Measurements from ENCODE around the gene SETD5. TPM values are rescaled to one million over a fixed set of nuclear protein-coding genes. Genes with fewer than 3 reads are reported as not detected.

Gene SETD5
- total and polyA plus RNA-seq, 2 of the 8 experiments (the other 6 are each of a cell fraction or from before 2014, with no cell fraction given) = 108 to 234 TPM

- no peak overlapping the region for H3K27ac ChIP-seq (ENCODE audit: low read depth, low read length)
- no peak overlapping the region; a peak in 1 of 4 replicates for H3K4me2 ChIP-seq (ENCODE audit: insufficient read depth in 1 of 2, low read depth in 2 of 2, low read length in 2 of 2)
- no peak overlapping the region for H2BK5ac ChIP-seq (ENCODE audit: low read depth, low read length)
- no peak overlapping the region for H2AK5ac ChIP-seq (ENCODE audit: low read depth, low read length)
- no peak overlapping the region for H3K56ac ChIP-seq (replicated peaks; ENCODE audit: insufficient read length, low read depth, low read length)
- FAIRE-seq (no peak), DNase-seq (ENCODE audit: low read depth in 1 of 2, low spot score in 2 of 2) (no peak)
- CTCF ChIA-PET (ENCODE audit: partially characterized antibody) = interaction anchor here (0.6 to 6.7 kb wide), 26 partner anchors 9 to 516 kb away, joined by 3 to 109 read pairs (median 5); partner anchors contain the start of gene BRPF1
- H3K79me2 ChIP-seq (ENCODE audit: control insufficient read depth in 1 of 2, insufficient read depth in 2 of 2, low read length in 2 of 2) = no peaks in the 10 kb centered on the region
- no peaks in the 10 kb centered on the region for H3K79me1 ChIP-seq (ENCODE audit: low read depth, low read length)
- POLR2A ChIA-PET (ENCODE audit: partially characterized antibody) = interaction anchor here (0.7 to 2.0 kb wide), 4 partner anchors 11 to 138 kb away, joined by 3 to 7 read pairs (median 4); partner anchors contain the start of gene THUMPD3
- peaks cover 0 to 12% (median 9%) of the 10 kb centered on the region in 4 experiments; a peak in 5 of 7 replicates for H3K27me3 ChIP-seq (replicated peaks in 1 of 4; ENCODE audit: control insufficient read depth in 3 of 4, extremely low read depth in 1 of 4, insufficient read depth in 3 of 4, low read length in 3 of 4)
- H2BK20ac ChIP-seq (ENCODE audit: low read length) = no peak overlapping the region
- H4K8ac ChIP-seq (ENCODE audit: extremely low read depth, insufficient read depth, low read length) = no peak overlapping the region
- H3K4me3 ChIP-seq (ENCODE audit: extremely low read depth in 1 of 4, insufficient read depth in 2 of 4, low read depth in 3 of 4, low read length in 4 of 4) = no peak overlapping the region
- H2AFZ ChIP-seq (ENCODE audit: low read length) = no peak overlapping the region
- H3K9ac ChIP-seq (replicated peaks in 1 of 4; ENCODE audit: extremely low read depth in 1 of 4, low read depth in 3 of 4, low read length in 3 of 4) = no peak overlapping the region
- 96% methylated on average over 6 of the region's 6 CpGs; no CpG with 5 or more reads in 1 of the 2 experiments for WGBS, 2 experiments (ENCODE audit: extremely low coverage in 1 of 2, insufficient coverage in 1 of 2, insufficient read length in 1 of 2, insufficient replicate concordance in 2 of 2, low coverage in 1 of 2, low lambda C conversion rate in 2 of 2, missing lambda C conversion rate in 1 of 2)
- no peak overlapping the region for H4K5ac ChIP-seq (ENCODE audit: insufficient read length, low read depth, low read length)
- no peaks in the 10 kb centered on the region for H3K9me3 ChIP-seq (ENCODE audit: insufficient read depth in 2 of 2, low read depth in 1 of 2, low read length in 1 of 2)
- no peaks in the 10 kb centered on the region for H3K36me3 ChIP-seq (ENCODE audit: control insufficient read depth in 2 of 4, insufficient read depth in 4 of 4, low read length in 3 of 4)
- no peak overlapping the region for H4K91ac ChIP-seq (replicated peaks; ENCODE audit: insufficient read length, low read length)
- H3K4me1 ChIP-seq (replicated peaks in 1 of 4; ENCODE audit: control insufficient read depth in 3 of 4, insufficient read depth in 4 of 4, low read length in 3 of 4) = peaks cover 0 to 6% (median 3%) of the 10 kb centered on the region in 4 experiments; a peak in 4 of 7 replicates
- peaks cover 8% of the 10 kb centered on the region; the same call in 1 of the 2 replicates for H3K23me2 ChIP-seq (ENCODE audit: low read depth, low read length)
- H3K4ac ChIP-seq (replicated peaks; ENCODE audit: insufficient read length, low read depth, low read length) = no peak overlapping the region
- no peak overlapping the region for H3K23ac ChIP-seq (ENCODE audit: insufficient read length)
- H2BK12ac ChIP-seq (ENCODE audit: low read depth, low read length) = no peak overlapping the region
- H3K18ac ChIP-seq (ENCODE audit: extremely low read depth, low read length) = no peak overlapping the region
- no peak overlapping the region for H3K14ac ChIP-seq (ENCODE audit: insufficient read length)
- H4K20me1 ChIP-seq (replicated peaks in 1 of 2; ENCODE audit: control insufficient read depth in 1 of 2, insufficient read depth in 2 of 2, low read length in 2 of 2) = peaks cover 0 to 2% of the 10 kb centered on the region in 2 experiments
- H2BK120ac ChIP-seq (replicated peaks; ENCODE audit: low read depth, low read length) = no peak overlapping the region
- no peak overlapping the region for H2BK15ac ChIP-seq (ENCODE audit: low read length)
- no peak for TF ChIP-seq CEBPB (IDR thresholded peaks at IDR 0.05; ENCODE audit: low read depth, low read length)
- no peak for TF ChIP-seq JUN (IDR thresholded peaks at IDR 0.05; ENCODE audit: low read depth, low read length)
Measured at GRCh38 chr3:9501226-9501625, 103.8 kb downstream of the SETD5 start.

All from H1 (cell line).